Measurements from ENCODE around the gene TBC1D17.
"Not testable (repeated sequence)": the region's sequence is repeated elsewhere in the genome, so short reads cannot be mapped to it uniquely, and the experiment has no call there.

Gene TBC1D17

DNA sequence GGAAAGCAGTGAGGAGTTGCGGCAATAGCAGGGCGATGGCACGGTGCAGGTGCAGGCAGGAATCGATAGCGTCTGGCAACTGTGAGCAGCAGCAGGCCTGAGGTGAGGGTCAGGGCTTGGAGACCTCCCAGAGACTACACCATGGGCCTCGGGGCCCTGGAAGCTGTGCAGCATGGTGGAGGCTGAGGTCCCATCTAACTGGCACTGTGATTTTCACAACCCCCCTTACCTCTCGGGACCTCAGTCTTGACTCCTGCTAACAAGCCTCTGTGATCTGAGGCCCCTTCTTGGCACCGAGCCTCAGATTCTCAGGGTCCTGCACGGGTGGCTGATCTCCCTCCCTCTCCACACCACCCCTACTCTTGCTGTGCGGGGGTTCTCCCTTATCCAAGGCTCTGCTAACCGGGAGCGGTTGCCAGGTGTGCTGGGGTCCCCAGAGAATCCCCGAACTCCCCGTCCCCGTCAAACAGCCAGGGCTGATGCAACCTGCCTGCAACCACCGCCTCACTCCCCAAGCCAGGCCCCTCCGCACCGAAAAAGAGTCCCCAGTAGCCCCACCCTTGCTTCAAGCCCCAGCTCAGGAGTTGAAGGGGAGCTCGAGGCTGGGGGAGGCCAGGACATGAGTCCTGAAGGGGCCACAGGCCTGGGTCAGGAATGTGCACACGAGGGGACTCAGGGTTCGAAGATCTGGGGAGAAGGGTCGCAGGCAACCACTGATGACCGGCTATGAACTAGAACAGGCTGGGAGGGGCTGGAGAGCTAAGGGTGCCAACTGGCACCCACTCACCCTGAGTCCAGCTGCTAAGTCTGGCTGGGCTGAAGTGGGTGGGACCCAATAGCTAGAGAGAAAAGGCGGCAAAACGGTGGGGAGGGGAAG lies 46.7 kb downstream of the TBC1D17 start:
- peaks cover 56% of the 10 kb centered on the region for H3K4me1 ChIP-seq (ENCODE audit: insufficient read depth, low read length, poor library complexity, severe bottlenecking)
- H3K9me2 ChIP-seq (replicated peaks; ENCODE audit: low read depth, low read length) = no peaks in the 10 kb centered on the region
- H3K27me3 ChIP-seq (ENCODE audit: insufficient read depth, low read length, poor library complexity, severe bottlenecking) = peaks cover 7% of the 10 kb centered on the region
- peaks cover 35% of the 10 kb centered on the region; the same call in 1 of the 2 replicates for H3K36me3 ChIP-seq (ENCODE audit: insufficient read depth, low read length)
- peak overlapping the region; percentile 96 for H3K4me2 ChIP-seq (ENCODE audit: low read depth, low read length, poor library complexity, severe bottlenecking)
- peak overlapping the region; percentile 69 for H3K4me3 ChIP-seq (ENCODE audit: low read length, poor library complexity, severe bottlenecking)
- H2AFZ ChIP-seq (ENCODE audit: low read length) = no peak overlapping the region
- H3K9ac ChIP-seq (ENCODE audit: low read depth, low read length, poor library complexity, severe bottlenecking) = peak overlapping the region; percentile 65
- peaks cover 100% of the 10 kb centered on the region for H3K79me2 ChIP-seq (ENCODE audit: insufficient read depth, low read length)
- H4K20me1 ChIP-seq (ENCODE audit: insufficient read depth, low read length, poor library complexity, severe bottlenecking) = peaks cover 92% of the 10 kb centered on the region
- H3K9me3 ChIP-seq (ENCODE audit: insufficient read depth, low read depth, low read length) = no peaks in the 10 kb centered on the region
- TF ChIP-seq, protein P1, sequence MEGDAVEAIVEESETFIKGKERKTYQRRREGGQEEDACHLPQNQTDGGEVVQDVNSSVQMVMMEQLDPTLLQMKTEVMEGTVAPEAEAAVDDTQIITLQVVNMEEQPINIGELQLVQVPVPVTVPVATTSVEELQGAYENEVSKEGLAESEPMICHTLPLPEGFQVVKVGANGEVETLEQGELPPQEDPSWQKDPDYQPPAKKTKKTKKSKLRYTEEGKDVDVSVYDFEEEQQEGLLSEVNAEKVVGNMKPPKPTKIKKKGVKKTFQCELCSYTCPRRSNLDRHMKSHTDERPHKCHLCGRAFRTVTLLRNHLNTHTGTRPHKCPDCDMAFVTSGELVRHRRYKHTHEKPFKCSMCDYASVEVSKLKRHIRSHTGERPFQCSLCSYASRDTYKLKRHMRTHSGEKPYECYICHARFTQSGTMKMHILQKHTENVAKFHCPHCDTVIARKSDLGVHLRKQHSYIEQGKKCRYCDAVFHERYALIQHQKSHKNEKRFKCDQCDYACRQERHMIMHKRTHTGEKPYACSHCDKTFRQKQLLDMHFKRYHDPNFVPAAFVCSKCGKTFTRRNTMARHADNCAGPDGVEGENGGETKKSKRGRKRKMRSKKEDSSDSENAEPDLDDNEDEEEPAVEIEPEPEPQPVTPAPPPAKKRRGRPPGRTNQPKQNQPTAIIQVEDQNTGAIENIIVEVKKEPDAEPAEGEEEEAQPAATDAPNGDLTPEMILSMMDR (conservative IDR thresholded peaks at IDR 0.05; ENCODE audit: low read length) = no peak
- no peak for TF ChIP-seq EZH2phosphoT487 (IDR thresholded peaks at IDR 0.05; ENCODE audit: borderline replicate concordance)
- no peaks in the 10 kb centered on the region for H3F3A ChIP-seq (ENCODE audit: low read depth)

DNA sequence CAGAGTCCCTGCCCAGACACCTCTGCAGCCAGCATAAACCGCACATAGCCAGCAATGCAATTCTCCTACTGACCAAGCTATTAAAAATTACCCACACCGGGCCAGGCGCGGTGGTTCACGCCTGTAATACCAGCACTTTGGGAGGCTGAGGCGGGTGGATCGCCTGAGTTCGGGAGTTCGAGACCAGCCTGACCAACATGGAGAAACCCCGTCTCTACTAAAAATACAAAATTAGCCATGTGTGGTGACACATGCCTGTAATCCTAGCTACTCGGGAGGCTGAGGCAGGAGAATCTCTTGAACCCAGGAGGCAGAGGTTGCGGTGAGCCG lies 47.3 kb downstream of the TBC1D17 start:
- H3K4me3 ChIP-seq (ENCODE audit: low read length, poor library complexity, severe bottlenecking) = peak overlapping the region; percentile 69
- H3F3A ChIP-seq (ENCODE audit: low read depth); H2AFZ ChIP-seq (ENCODE audit: low read length); H3K27me3 ChIP-seq (ENCODE audit: insufficient read depth, low read length, poor library complexity, severe bottlenecking); H3K9me2 ChIP-seq (replicated peaks; ENCODE audit: low read depth, low read length); H3K9me3 ChIP-seq (ENCODE audit: insufficient read depth, low read depth, low read length): not testable (repeated sequence)
- H3K79me2 ChIP-seq (ENCODE audit: insufficient read depth, low read length) = peaks cover 95% of the 10 kb centered on the region
- H3K4me1 ChIP-seq (ENCODE audit: insufficient read depth, low read length, poor library complexity, severe bottlenecking) = peaks cover 56% of the 10 kb centered on the region
- H4K20me1 ChIP-seq (ENCODE audit: insufficient read depth, low read length, poor library complexity, severe bottlenecking) = peaks cover 86% of the 10 kb centered on the region
- H3K9ac ChIP-seq (ENCODE audit: low read depth, low read length, poor library complexity, severe bottlenecking) = peak overlapping the region; percentile 65
- peaks cover 32% of the 10 kb centered on the region; the same call in 1 of the 2 replicates for H3K36me3 ChIP-seq (ENCODE audit: insufficient read depth, low read length)
- H3K4me2 ChIP-seq (ENCODE audit: low read depth, low read length, poor library complexity, severe bottlenecking) = peak overlapping the region; percentile 96

DNA sequence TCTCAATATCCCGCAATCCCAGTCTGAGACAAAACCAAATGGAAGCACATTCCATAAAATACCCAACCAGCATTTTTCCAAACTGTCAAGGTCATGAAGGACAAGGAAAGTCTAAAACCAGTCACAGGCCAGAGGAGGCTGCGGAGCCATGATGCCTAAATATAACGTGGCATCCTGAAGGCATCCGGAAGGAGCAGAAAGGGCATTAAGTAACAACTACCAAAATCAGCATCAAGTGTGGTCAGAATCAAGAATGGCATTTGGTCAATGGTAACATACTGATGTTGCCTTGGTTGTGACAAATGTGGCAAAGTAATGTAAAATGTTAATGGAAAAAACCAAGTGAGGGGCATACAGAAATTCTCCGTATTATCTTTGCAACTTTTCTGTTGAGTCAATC lies 48.0 kb downstream of the TBC1D17 start:
- Histone ChIP-seq H3K79me2 (ENCODE audit: insufficient read depth, low read length) (peaks cover 93% of the 10 kb centered on the region), H3F3A (ENCODE audit: low read depth) (peaks cover 2% of the 10 kb centered on the region; the same call in 1 of the 2 replicates), H3K27me3 (ENCODE audit: insufficient read depth, low read length, poor library complexity, severe bottlenecking) (peaks cover 7% of the 10 kb centered on the region), H2AFZ (ENCODE audit: low read length) (no peak overlapping the region), H3K4me3 (ENCODE audit: low read length, poor library complexity, severe bottlenecking) (peak overlapping the region; percentile 69), H3K4me1 (ENCODE audit: insufficient read depth, low read length, poor library complexity, severe bottlenecking) (peaks cover 59% of the 10 kb centered on the region), H3K9me2 (replicated peaks; ENCODE audit: low read depth, low read length) (no peaks in the 10 kb centered on the region), H4K20me1 (ENCODE audit: insufficient read depth, low read length, poor library complexity, severe bottlenecking) (peaks cover 80% of the 10 kb centered on the region), H3K4me2 (ENCODE audit: low read depth, low read length, poor library complexity, severe bottlenecking) (peak overlapping the region; percentile 96), H3K36me3 (ENCODE audit: insufficient read depth, low read length) (peaks cover 32% of the 10 kb centered on the region; the same call in 1 of the 2 replicates), H3K9ac (ENCODE audit: low read depth, low read length, poor library complexity, severe bottlenecking) (peak overlapping the region; percentile 65), H3K9me3 (ENCODE audit: insufficient read depth, low read depth, low read length) (no peaks in the 10 kb centered on the region)
- TF ChIP-seq EZH2phosphoT487 (IDR thresholded peaks at IDR 0.05; ENCODE audit: borderline replicate concordance) = no peak
- TF ChIP-seq, protein P1 (conservative IDR thresholded peaks at IDR 0.05; ENCODE audit: low read length) = no peak

All from Loucy (cell line).